DND-41 (cell line): ENCODE data around the gene SLC30A3.
"Not testable (repeated sequence)": the region's sequence is repeated elsewhere in the genome, so short reads cannot be mapped to it uniquely, and the experiment has no call there.

Experiments
- ATAC-seq: fragments of 200-7000 bp; cut with Tn5 transposase; 3 replicates; pipeline ENCODE4 v1.9.1; 2021; ENCODE audit warnings: low read depth; ENCODE audit not compliant: insufficient read depth
- DNase-seq: peaks from one replicate; pipeline ENCODE4 v3.0.0-alpha.2; 2020
- H2AFZ ChIP-seq: 2 replicates; pipeline ENCODE4 v1.6.0; 2012; ENCODE audit warnings: low read depth, low read length
- H3K27ac ChIP-seq: 2 replicates; pipeline ENCODE4 v1.5.1; 2012; ENCODE audit warnings: low read length, inconsistent platforms
- H3K27me3 ChIP-seq: fragments of 200-600 bp; sonication (generic); 2 replicates; pipeline ENCODE4 v1.6.0; 2012; ENCODE audit warnings: low read length, mild to moderate bottlenecking, inconsistent platforms; ENCODE audit not compliant: insufficient read depth, poor library complexity
- H3K36me3 ChIP-seq: 2 replicates; pipeline ENCODE4 v1.5.1; 2012; ENCODE audit warnings: low read length, inconsistent platforms; ENCODE audit not compliant: insufficient read depth
- H3K4me1 ChIP-seq: 2 replicates; pipeline ENCODE4 v1.5.1; 2012; ENCODE audit warnings: mild to moderate bottlenecking, low read length; ENCODE audit not compliant: insufficient read depth
- H3K4me2 ChIP-seq: 2 replicates; pipeline ENCODE4 v1.6.0; 2012; ENCODE audit warnings: mild to moderate bottlenecking, moderate library complexity, low read length, inconsistent platforms; ENCODE audit not compliant: insufficient read depth
- H3K4me3 ChIP-seq, 2 experiments: fragments of 200-600 bp in 1 of 2; shearing (Covaris generic) in 1 of 2; 2 replicates each; pipeline ENCODE4 v1.5.1; 2012 to 2016; ENCODE audit warnings: inconsistent platforms in 2 of 2, low read length in 2 of 2, mild to moderate bottlenecking in 2 of 2, low read depth in 1 of 2, moderate library complexity in 1 of 2
- H3K79me2 ChIP-seq: 2 replicates; pipeline ENCODE4 v1.6.0; 2012; ENCODE audit warnings: low read length, inconsistent platforms; ENCODE audit not compliant: insufficient read depth
- H3K9ac ChIP-seq: 2 replicates; pipeline ENCODE4 v1.6.0; 2012; ENCODE audit warnings: low read depth, mild to moderate bottlenecking, inconsistent platforms, low read length, moderate library complexity
- H3K9me3 ChIP-seq: 2 replicates; pipeline ENCODE4 v1.5.1; 2012; ENCODE audit warnings: low read length, moderate library complexity, mild to moderate bottlenecking, inconsistent platforms; ENCODE audit not compliant: insufficient read depth, severe bottlenecking
- H4K20me1 ChIP-seq: 2 replicates; pipeline ENCODE4 v1.6.0; 2012; ENCODE audit warnings: low read length; ENCODE audit not compliant: insufficient read depth
- CTCF ChIP-seq: IDR thresholded peaks from 2 replicates; pipeline ENCODE4 v1.5.1; 2012; ENCODE audit warnings: borderline replicate concordance, low read length, moderate library complexity, mild to moderate bottlenecking; ENCODE audit not compliant: poor library complexity, severe bottlenecking; ENCODE audit errors: extremely low read depth
- EZH2 ChIP-seq: IDR thresholded peaks from 3 replicates; pipeline ENCODE4 v1.6.1; 2012; ENCODE audit warnings: borderline replicate concordance, low read depth, mild to moderate bottlenecking, moderate library complexity, low read length, inconsistent platforms; ENCODE audit not compliant: severe bottlenecking

Gene SLC30A3

GRCh38 chr2:27304488-27305240 is 41.8 kb upstream of the SLC30A3 start:
- H3K4me3 ChIP-seq, result no peak overlapping the region
- H4K20me1 ChIP-seq, result peaks cover 7% of the 10 kb centered on the region
- DNase-seq, result no peak
- H3K9me3 ChIP-seq, result no peaks in the 10 kb centered on the region
- H3K4me1 ChIP-seq, result peaks cover 5% of the 10 kb centered on the region
- no peak overlapping the region for H3K4me2 ChIP-seq
- TF ChIP-seq EZH2 (no peak), CTCF (no peak)
- H3K27me3 ChIP-seq, result no peaks in the 10 kb centered on the region
- no peak overlapping the region for H2AFZ ChIP-seq
- H3K36me3 ChIP-seq, result peaks cover 12% of the 10 kb centered on the region
- no peak for ATAC-seq
- H3K9ac ChIP-seq, result no peak overlapping the region
- no peak overlapping the region for H3K27ac ChIP-seq
- no peaks in the 10 kb centered on the region for H3K79me2 ChIP-seq

GRCh38 chr2:27303093-27304025 is 40.5 kb upstream of the SLC30A3 start:
- Histone ChIP-seq H3K36me3 (peaks cover 2% of the 10 kb centered on the region; the same call in 1 of the 2 replicates), H3K4me3 (no peak overlapping the region), H2AFZ (peak overlapping the region; percentile 64), H3K4me1 (peaks cover 5% of the 10 kb centered on the region), H3K9me3 (no peaks in the 10 kb centered on the region), H3K79me2 (no peaks in the 10 kb centered on the region), H3K27ac (no peak overlapping the region), H4K20me1 (peaks cover 2% of the 10 kb centered on the region; the same call in 1 of the 2 replicates), H3K9ac (no peak overlapping the region), H3K27me3 (no peaks in the 10 kb centered on the region), H3K4me2 (peak overlapping the region; percentile 45; the same call in 1 of the 2 replicates)
- DNase-seq, result peak; percentile 57
- no peak for TF ChIP-seq EZH2
- TF ChIP-seq CTCF, result peak; percentile 83
- peak; percentile 76 for ATAC-seq

GRCh38 chr2:27300606-27301005 is 37.8 kb upstream of the SLC30A3 start:
- not testable (repeated sequence) for ATAC-seq, H3K9me3 ChIP-seq, H4K20me1 ChIP-seq, H3K4me2 ChIP-seq, H3K9ac ChIP-seq, H3K4me3 ChIP-seq, H3K27ac ChIP-seq, DNase-seq, H3K4me1 ChIP-seq, H3K27me3 ChIP-seq, H2AFZ ChIP-seq, H3K79me2 ChIP-seq, H3K36me3 ChIP-seq
